ENCODE data around the gene SNAPC4.

The SNAPC4 gene

DNA sequence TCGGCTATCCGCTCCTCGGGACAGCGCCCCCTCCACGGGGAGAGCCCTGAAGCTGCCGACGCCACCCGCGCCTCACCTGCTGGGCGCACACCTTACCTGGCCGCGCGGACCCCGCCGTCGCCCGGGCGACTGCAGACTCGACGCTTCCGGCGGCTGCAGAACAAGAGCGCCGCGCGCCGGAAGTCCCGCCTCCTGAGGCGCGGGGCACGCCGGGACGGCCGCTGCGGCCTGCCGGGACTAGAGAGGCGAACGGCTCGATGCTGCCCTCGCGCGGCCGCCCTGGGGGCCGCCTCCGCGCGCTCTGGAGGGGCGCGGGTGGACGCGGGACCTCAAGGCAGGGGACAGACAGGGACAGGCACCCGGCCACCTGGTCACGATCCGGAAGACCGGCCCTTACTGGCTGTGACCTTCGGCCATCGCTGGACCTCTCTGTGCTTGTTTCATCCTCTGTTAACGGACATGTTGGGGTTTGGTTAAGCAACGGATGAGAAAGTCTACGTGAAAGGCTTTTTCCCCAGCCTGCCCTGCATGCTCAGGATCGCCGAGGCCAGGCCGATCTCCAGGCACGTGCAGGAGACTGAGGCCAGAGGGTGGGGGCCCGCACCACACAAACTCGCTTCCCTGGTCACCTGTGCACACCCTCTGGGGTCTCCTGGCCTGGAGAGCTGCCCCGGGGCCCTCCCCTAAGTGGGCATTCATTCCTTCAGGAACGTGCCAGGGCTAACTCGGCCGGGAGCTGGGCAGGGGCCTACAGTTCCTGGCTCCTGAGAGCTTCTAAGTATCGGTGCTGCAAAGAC lies at the start of gene SNAPC4:
Gene SNAPC4 (minus strand): TSS at position 133 of the 797 bp plus-strand sequence. CDS start 1,742 bp downstream, outside the sequence.
- DNase-seq, result peak; percentile 90

DNA sequence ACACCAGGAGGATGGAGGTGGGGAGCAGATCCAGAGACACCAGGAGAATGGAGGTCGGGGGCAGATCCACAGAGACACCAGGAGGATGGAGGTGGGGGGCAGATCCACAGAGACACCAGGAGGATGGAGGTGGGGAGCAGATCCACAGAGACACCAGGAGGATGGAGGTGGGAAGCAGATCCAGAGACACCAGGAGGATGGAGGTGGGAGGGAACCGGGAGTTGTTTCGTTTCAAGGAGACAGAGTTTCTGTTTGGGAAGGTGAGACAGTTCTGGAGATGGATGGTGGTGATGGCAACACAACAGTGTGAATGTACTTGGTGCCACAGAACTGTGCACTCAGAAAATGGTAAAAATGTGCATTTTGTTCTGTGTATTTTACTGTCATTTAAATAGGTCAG lies 48.7 kb upstream of the SNAPC4 start:
- DNase-seq, result no peak

DNA sequence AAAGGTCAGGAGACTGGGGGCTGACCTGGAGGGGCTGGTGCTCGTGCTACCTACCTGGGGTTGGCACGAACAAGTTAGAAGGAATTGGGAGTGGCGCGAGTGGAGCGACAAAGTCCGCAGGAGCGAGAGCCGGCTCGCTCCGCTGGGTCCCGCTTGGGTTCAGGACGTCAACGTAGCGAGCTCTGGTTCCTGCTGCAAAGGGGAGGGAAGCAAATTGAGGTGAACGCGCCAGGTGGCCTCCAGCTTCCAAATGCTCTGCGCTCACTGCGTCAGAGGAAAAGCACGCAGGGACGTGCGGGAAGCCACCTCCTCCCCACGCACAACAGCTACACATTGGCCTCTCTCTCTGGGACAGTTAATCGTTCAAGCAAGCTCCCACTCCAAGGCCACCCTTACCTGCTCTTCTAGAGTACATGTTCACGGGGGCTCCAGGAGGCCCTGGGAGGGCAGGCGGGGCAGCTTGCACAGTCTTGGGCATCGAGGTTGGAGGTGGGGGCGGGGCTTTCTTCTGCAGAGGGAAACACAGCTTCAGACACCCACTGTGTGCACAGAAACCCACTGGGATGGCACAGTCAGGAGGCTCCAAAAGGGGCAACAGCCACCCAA lies 47.3 kb upstream of the SNAPC4 start:
- no peak for DNase-seq

GRCh38 chr9:136445799-136446198 lies 45.8 kb upstream of the SNAPC4 start:
- no peak for DNase-seq

- no peak for DNase-seq
Observed at GRCh38 chr9:136444102-136444501, 44.1 kb upstream of the SNAPC4 start.

GRCh38 chr9:136443687-136444086 lies 43.7 kb upstream of the SNAPC4 start:
- DNase-seq, result no peak

DNA sequence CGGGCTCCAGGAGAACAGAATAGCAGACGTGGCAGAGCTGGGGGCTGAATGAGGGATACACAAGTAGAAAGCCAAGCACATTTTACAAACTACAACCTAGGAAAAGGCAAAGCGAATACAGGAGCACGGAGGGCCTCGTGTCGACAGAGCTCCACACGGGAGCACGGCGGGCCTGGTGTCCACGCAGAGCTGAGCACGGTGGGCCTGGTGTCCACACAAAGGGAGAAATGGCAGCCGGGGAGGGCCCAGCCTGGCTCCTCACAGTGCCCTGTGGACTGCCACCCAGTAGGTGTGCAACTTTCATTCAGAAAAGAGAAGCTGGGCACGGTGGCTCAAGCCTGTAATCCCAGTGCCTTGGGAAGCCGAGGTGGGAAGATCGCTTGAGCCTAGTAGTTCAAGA lies 43.1 kb upstream of the SNAPC4 start:
- DNase-seq, result no peak

DNA sequence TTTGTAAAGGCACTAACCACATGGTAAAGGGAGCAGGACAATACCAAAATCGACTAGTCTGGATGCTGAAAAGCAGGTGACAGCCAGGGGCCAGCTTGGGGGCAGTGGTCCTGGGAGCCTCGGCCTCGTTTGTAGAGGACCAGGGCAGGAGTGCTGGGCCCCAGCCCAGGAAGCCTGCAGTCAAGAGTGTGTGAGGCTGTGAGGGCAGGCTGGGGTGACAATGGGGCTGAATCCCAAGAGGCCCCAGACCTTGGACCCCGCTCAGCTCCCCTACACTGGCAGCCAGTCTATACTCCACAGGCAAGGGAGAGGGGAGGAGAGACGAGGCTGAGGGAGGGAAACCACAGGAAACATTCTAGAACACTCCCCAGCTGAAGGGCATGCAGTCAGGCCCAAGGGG lies 42.3 kb upstream of the SNAPC4 start:
- no peak for DNase-seq

- DNase-seq, result no peak
Observed at GRCh38 chr9:136441681-136442245, 41.8 kb upstream of the SNAPC4 start.

- no peak for DNase-seq
Observed at GRCh38 chr9:136441191-136441680, 41.3 kb upstream of the SNAPC4 start.

DNA sequence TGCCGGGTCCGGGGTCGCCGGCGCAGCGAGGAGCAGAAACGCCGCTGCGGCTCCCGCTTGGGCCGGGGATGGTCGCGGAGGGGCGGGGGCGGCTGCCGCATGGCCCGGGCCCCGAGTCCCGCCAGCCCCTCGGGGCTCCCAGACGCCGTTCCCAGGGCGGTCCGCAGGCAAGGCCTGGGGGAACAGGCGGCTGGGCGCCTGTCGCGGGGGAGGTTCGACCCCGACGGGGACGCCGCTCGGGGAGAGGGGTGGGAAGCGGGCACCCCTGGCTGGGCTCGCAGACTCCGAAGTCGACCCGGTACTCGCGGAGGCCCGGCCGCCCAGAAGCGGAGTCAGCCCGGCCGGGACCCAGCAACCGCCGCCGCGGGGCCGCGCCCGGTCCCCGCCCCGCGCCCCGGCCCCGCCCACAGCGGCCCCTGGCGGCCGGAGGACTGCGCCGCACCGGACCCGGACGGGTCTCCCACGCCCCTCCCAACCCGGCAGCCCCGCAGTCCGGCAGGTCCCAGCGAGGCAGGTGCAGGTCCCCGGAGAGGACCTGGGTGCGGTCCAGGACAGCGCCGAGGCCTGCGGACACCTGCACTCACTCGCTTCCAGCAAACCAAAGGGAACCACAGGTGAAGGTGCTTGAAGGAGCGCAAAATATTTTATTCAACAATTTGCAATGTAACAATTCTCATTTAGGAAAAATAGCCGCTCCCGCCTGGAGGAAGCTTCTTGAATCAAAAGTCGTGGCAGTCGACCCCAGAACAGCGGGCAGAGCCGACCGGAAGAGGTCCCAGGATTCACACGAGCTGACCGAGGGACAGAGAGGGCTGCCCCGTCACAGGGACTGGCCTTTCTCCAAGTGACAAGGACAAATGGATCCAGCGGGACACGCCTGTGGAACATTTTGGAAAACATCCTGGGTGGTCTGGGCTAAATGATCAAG lies 39.8 kb upstream of the SNAPC4 start, which contains the start of gene INPP5E:
Gene INPP5E (minus strand): TSS at position 365 of the 928 bp plus-strand sequence. CDS start 426 bp downstream, outside the sequence.
- peak; percentile 86 for DNase-seq

DNA sequence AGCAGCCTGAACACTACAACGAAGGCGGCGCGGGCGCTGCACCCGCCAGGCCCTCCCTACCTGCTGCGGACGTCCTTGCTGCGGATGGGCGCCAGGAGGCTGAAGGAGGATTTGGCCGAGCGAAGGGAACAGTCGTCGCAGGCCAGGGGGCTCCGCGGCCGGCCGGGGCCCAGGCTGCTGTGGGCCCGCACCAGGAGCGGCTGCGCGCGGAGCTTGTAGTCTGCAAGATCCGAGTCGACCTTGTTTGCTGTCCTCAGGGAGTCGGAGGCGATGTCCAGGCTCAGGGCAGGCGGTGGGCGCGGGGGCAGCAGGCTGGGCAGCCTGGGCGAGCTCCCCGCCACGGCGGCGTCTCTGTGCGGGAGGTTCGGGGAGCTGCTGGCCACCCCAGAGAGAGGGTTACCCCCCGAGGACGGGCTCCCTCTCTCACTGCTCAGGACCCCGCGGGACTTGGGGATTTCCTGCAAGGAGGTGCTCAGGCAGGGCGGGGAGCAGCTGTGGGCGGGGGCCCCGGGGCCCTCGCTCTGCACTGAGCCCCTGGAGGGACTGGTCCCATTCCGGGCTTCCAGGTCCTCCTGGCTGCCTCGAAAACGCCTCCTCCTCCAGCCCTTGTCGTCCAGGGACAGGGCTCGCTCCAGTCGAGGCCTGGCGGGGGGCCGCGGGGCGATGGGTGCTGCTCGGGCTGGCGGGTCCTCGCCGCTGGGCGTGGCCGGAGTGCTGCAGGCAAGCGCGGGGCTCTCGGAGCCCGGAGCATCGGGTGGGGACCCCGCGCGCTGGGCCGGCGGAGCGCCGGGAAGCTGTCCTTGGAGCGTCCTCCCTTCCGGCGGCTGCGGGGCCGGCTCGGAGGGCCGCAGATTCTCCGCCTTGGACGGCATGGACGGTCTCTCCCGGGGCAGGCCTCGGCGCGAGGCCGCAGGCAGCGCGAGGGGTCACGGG lies 38.8 kb upstream of the SNAPC4 start:
- peak; percentile 69 for DNase-seq

- DNase-seq, result no peak
Observed at GRCh38 chr9:136437839-136438547, 38.0 kb upstream of the SNAPC4 start.

GRCh38 chr9:136437430-136437829 lies 37.5 kb upstream of the SNAPC4 start:
- no peak for DNase-seq

DNA sequence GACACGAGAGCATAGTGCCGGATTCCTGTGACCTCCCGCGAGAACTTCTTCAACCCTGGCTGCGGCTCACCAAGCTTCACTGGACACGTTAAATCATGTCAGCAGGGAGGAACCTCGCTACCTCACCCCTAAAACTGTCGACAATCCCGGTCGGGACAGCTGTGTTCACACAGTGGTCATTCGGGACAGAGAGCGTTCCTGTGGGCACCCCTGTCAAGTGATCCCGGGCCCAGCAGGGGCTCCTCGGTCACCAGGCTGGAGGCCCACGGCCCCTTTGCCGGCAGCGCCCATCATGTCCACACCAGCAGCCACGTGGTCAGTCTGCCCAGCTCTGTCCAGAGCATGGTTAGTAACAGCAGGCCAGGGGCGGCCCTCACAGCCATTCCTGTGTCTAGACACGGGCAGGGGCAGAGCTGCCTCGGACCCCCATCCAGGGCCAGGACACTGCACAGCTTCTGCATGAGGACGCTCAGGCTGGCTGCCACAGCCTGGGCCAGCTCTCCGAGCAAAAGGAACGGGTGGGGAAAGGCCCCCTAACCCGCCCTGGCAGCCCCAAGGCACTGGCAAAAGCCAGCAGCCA lies 36.2 kb upstream of the SNAPC4 start:
- no peak for DNase-seq

DNA sequence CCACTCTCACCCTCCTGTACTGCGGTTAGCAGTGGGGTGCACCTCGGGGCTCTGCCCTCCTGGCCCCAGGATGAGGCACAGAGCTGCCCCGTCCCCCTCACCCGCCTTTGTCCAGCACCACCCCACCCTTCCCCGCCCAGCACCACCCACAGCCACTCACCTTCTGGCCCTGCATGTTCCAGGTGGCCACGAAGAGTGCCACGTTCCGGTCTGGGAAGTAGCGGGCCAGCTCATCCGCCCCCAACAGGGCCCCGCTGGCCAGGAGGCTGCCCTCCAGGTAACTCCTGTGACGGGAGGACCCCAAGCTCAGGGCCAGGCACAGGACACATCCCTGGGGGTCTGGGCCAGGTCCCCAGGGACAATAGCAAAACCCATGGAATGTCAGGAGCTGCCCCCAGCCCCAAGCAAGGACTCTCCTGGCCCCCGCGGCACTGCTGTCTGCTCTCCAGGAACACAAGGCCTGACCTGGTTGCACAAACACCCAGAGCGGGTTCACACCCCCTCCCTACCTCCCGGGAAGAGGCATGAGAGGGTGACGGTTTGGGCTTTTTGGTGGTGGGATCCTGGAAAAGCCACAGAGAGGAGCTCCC lies 34.7 kb upstream of the SNAPC4 start:
- no peak for DNase-seq

GRCh38 chr9:136433849-136434579 lies 34.0 kb upstream of the SNAPC4 start:
- DNase-seq, result no peak

DNA sequence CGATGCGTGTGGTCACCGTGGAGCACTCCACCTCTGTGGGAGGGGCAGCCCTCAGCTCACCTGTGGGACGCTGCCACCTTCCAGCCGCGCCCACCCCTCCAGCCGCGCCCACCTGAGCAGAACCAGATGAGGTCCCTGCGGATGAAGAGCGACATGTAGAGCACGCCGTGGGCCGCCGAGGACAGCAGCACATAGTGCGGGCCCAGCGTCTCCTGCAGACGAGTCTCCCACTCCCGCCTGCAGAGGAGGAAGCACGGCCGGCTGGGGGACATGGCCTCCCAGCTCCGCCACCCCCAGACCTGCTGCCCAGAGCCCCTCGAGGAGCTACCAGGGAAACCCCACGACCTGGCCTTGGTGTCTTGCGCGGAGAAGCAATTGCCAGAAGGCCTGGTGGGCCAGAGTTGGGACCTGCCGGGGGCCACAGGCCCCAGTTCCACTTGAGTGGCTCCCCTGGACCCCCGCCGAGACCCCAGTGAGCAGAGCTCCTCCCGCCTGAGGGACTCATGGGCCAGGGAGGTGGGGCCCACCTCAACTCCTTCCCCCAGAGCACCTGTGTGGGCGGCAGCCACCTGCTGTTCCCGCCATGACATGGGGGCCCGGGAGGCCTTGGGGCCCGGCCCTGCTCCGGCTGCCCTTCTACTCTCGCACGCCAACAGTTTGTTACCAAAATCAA lies 33.2 kb upstream of the SNAPC4 start:
- DNase-seq, result no peak

GRCh38 chr9:136432591-136432990 lies 32.6 kb upstream of the SNAPC4 start:
- DNase-seq, result no peak

All from activated CD4-positive, alpha-beta T cell treated with anti-CD3 and anti-CD28 coated beads for 48 hours (primary cell).